GM18858 (cell line): ENCODE data around the gene MPP7.

Experiments used
- ATAC-seq: cut with Tn5 transposase; IDR thresholded peaks from one replicate; pipeline ENCODE4 v1.9.1; 2021; ENCODE audit not compliant: unreplicated experiment

The MPP7 gene

GRCh38 chr10:28273343-28273742 lies 29.5 kb downstream of the MPP7 start:
- ATAC-seq: no peak

- ATAC-seq: no peak
Measured at GRCh38 chr10:28269842-28270456, 32.9 kb downstream of the MPP7 start.

- ATAC-seq: no peak
Measured at GRCh38 chr10:28266449-28267224, 36.2 kb downstream of the MPP7 start.

- ATAC-seq: no peak
Measured at GRCh38 chr10:28263136-28263857, 39.6 kb downstream of the MPP7 start.

GRCh38 chr10:28256776-28257175 lies 46.1 kb downstream of the MPP7 start:
- ATAC-seq: no peak

GRCh38 chr10:28254290-28254985 lies 48.4 kb downstream of the MPP7 start:
- no peak for ATAC-seq

GRCh38 chr10:28253169-28253785 lies 49.6 kb downstream of the MPP7 start:
- no peak for ATAC-seq
